ENCODE results near the gene MAEA.

GRCh38 chr4:1367936-1368289 lies 78.2 kb downstream of the MAEA start:
- no peak for TF ChIP-seq CTCF (IDR thresholded peaks at IDR 0.05; ENCODE audit: low read depth, low read length, missing input control)
- TF ChIP-seq ATF3 (IDR thresholded peaks at IDR 0.05) = no peak
- no peak for TF ChIP-seq EGR1 (IDR thresholded peaks at IDR 0.05; ENCODE audit: low read depth in 2 of 2)
- TF ChIP-seq MAX (IDR thresholded peaks at IDR 0.05) = no peak
- no peak for TF ChIP-seq RAD21 (IDR thresholded peaks at IDR 0.05)
- TF ChIP-seq JUND (IDR thresholded peaks at IDR 0.05) = no peak

Measured in liver (tissue), 3 donors.